ENCODE measurements around the gene NUTM1.

The NUTM1 gene

GRCh38 chr15:34330279-34330678 is 12.8 kb upstream of the NUTM1 start:
- POLR2A ChIA-PET, result interaction anchor here (0.6 kb wide), 1 partner anchor 12 kb away, joined by 3 read pairs; no protein-coding TSS in a partner anchor
- no peak for DNase-seq
- Histone ChIP-seq H3K27me3 (replicated peaks in 2 of 5; ENCODE audit: control insufficient read depth in 4 of 5, insufficient read depth in 5 of 5, low read length in 4 of 5) (no peaks in the 10 kb centered on the region), H3K4me3 (ENCODE audit: control insufficient read depth in 1 of 7, extremely low read depth in 1 of 7, insufficient read depth in 4 of 7, low read depth in 2 of 7, low read length in 6 of 7) (no peak overlapping the region), H3K9me3 (ENCODE audit: control extremely low read depth in 1 of 5, control insufficient read depth in 4 of 5, insufficient read depth in 2 of 5, low read depth in 1 of 5, low read length in 4 of 5) (no peaks in the 10 kb centered on the region), H3K36me3 (ENCODE audit: control insufficient read depth in 4 of 4, insufficient read depth in 4 of 4, low read length in 3 of 4) (peaks cover 0 to 2% (median 0%) of the 10 kb centered on the region in 4 experiments), H3K27ac (ENCODE audit: insufficient read depth in 1 of 2, low read depth in 1 of 2, low read length in 2 of 2, poor library complexity in 1 of 2, severe bottlenecking in 2 of 2) (peak overlapping the region in 1 of 2 experiments; percentile 66), H3K4me1 (ENCODE audit: control extremely low read depth in 1 of 4, control insufficient read depth in 4 of 4, insufficient read depth in 4 of 4, low read length in 3 of 4) (peaks cover 41 to 82% (median 61%) of the 10 kb centered on the region in 4 experiments)
- WGBS (ENCODE audit: insufficient coverage), result no CpG with 5 or more reads among the region's 5 CpGs
- CTCF ChIA-PET, result interaction anchor here (1.1 to 4.4 kb wide), 5 partner anchors 11 to 50 kb away, joined by 3 to 30 read pairs (median 4); no protein-coding TSS in a partner anchor

- WGBS (ENCODE audit: insufficient coverage), result 0% methylated on average over 1 of the region's 2 CpGs
- POLR2A ChIA-PET, result no interaction called here
- Histone ChIP-seq H3K4me1 (ENCODE audit: control extremely low read depth in 1 of 4, control insufficient read depth in 4 of 4, insufficient read depth in 4 of 4, low read length in 3 of 4) (peaks cover 50 to 89% (median 67%) of the 10 kb centered on the region in 4 experiments), H3K27me3 (replicated peaks in 2 of 5; ENCODE audit: control insufficient read depth in 4 of 5, insufficient read depth in 5 of 5, low read length in 4 of 5) (no peaks in the 10 kb centered on the region), H3K9me3 (ENCODE audit: control extremely low read depth in 1 of 5, control insufficient read depth in 4 of 5, insufficient read depth in 2 of 5, low read depth in 1 of 5, low read length in 4 of 5) (no peaks in the 10 kb centered on the region), H3K36me3 (ENCODE audit: control insufficient read depth in 4 of 4, insufficient read depth in 4 of 4, low read length in 3 of 4) (peaks cover 0 to 2% (median 0%) of the 10 kb centered on the region in 4 experiments), H3K27ac (ENCODE audit: insufficient read depth in 1 of 2, low read depth in 1 of 2, low read length in 2 of 2, poor library complexity in 1 of 2, severe bottlenecking in 2 of 2) (peak overlapping the region; percentile 27 to 95), H3K4me3 (ENCODE audit: control insufficient read depth in 1 of 7, extremely low read depth in 1 of 7, insufficient read depth in 4 of 7, low read depth in 2 of 7, low read length in 6 of 7) (peak overlapping the region in 3 of 7 experiments; percentile 6 to 58 (median 37))
- CTCF ChIA-PET, result interaction anchor here (0.6 to 2.3 kb wide), 2 partner anchors 35 kb away, joined by 3 to 6 read pairs; partner anchors contain the start of gene LPCAT4
- peak; percentile 50 to 84 (median 79) for DNase-seq
Measured at GRCh38 chr15:34331809-34332208, 11.3 kb upstream of the NUTM1 start.

- Histone ChIP-seq H3K4me3 (ENCODE audit: control insufficient read depth in 1 of 7, extremely low read depth in 1 of 7, insufficient read depth in 4 of 7, low read depth in 2 of 7, low read length in 6 of 7) (peak overlapping the region in 3 of 7 experiments; percentile 15 to 58 (median 22)), H3K9me3 (ENCODE audit: control extremely low read depth in 1 of 5, control insufficient read depth in 4 of 5, insufficient read depth in 2 of 5, low read depth in 1 of 5, low read length in 4 of 5) (no peaks in the 10 kb centered on the region), H3K4me1 (ENCODE audit: control extremely low read depth in 1 of 4, control insufficient read depth in 4 of 4, insufficient read depth in 4 of 4, low read length in 3 of 4) (peaks cover 50 to 88% (median 69%) of the 10 kb centered on the region in 4 experiments), H3K27me3 (replicated peaks in 2 of 5; ENCODE audit: control insufficient read depth in 4 of 5, insufficient read depth in 5 of 5, low read length in 4 of 5) (no peaks in the 10 kb centered on the region), H3K27ac (ENCODE audit: insufficient read depth in 1 of 2, low read depth in 1 of 2, low read length in 2 of 2, poor library complexity in 1 of 2, severe bottlenecking in 2 of 2) (peak overlapping the region; percentile 27 to 95), H3K36me3 (ENCODE audit: control insufficient read depth in 4 of 4, insufficient read depth in 4 of 4, low read length in 3 of 4) (peaks cover 0 to 2% (median 0%) of the 10 kb centered on the region in 4 experiments)
- 60% methylated on average over 1 of the region's 6 CpGs for WGBS (ENCODE audit: insufficient coverage)
- CTCF ChIA-PET, result interaction anchor here (1.2 to 2.3 kb wide), 2 partner anchors 10 to 34 kb away, joined by 4 to 6 read pairs; partner anchors contain the start of genes LPCAT4, NOP10 and NUTM1
- DNase-seq, result no peak
- POLR2A ChIA-PET, result no interaction called here
Measured at GRCh38 chr15:34332553-34333120, 10.5 kb upstream of the NUTM1 start.

GRCh38 chr15:34334672-34335071 is 8.4 kb upstream of the NUTM1 start:
- H3K27ac ChIP-seq (ENCODE audit: insufficient read depth in 1 of 2, low read depth in 1 of 2, low read length in 2 of 2, poor library complexity in 1 of 2, severe bottlenecking in 2 of 2), result peak overlapping the region; percentile 85 to 95
- DNase-seq, result peak in 1 of 3 donors; percentile 26
- POLR2A ChIA-PET, result no interaction called here
- peaks cover 0 to 10% (median 0%) of the 10 kb centered on the region in 4 experiments for H3K36me3 ChIP-seq (ENCODE audit: control insufficient read depth in 4 of 4, insufficient read depth in 4 of 4, low read length in 3 of 4)
- WGBS (ENCODE audit: insufficient coverage), result no CpG with 5 or more reads among the region's 4 CpGs
- H3K4me3 ChIP-seq (ENCODE audit: control insufficient read depth in 1 of 7, extremely low read depth in 1 of 7, insufficient read depth in 4 of 7, low read depth in 2 of 7, low read length in 6 of 7), result peak overlapping the region in 6 of 7 experiments; percentile 74 to 96 (median 83)
- no peaks in the 10 kb centered on the region for H3K27me3 ChIP-seq (replicated peaks in 2 of 5; ENCODE audit: control insufficient read depth in 4 of 5, insufficient read depth in 5 of 5, low read length in 4 of 5)
- peaks cover 42 to 75% (median 58%) of the 10 kb centered on the region in 4 experiments for H3K4me1 ChIP-seq (ENCODE audit: control extremely low read depth in 1 of 4, control insufficient read depth in 4 of 4, insufficient read depth in 4 of 4, low read length in 3 of 4)
- CTCF ChIA-PET, result interaction anchor here (1.2 kb wide), 2 partner anchors 39 to 50 kb away, joined by 3 to 4 read pairs; no protein-coding TSS in a partner anchor
- H3K9me3 ChIP-seq (ENCODE audit: control extremely low read depth in 1 of 5, control insufficient read depth in 4 of 5, insufficient read depth in 2 of 5, low read depth in 1 of 5, low read length in 4 of 5), result no peaks in the 10 kb centered on the region

- CTCF ChIA-PET, result interaction anchor here (1.2 to 2.8 kb wide), 3 partner anchors 7 to 40 kb away, joined by 3 to 10 read pairs (median 5); no protein-coding TSS in a partner anchor
- Histone ChIP-seq H3K27ac (ENCODE audit: insufficient read depth in 1 of 2, low read depth in 1 of 2, low read length in 2 of 2, poor library complexity in 1 of 2, severe bottlenecking in 2 of 2) (peak overlapping the region; percentile 85 to 95), H3K27me3 (replicated peaks in 2 of 5; ENCODE audit: control insufficient read depth in 4 of 5, insufficient read depth in 5 of 5, low read length in 4 of 5) (no peaks in the 10 kb centered on the region), H3K36me3 (ENCODE audit: control insufficient read depth in 4 of 4, insufficient read depth in 4 of 4, low read length in 3 of 4) (peaks cover 0 to 15% (median 2%) of the 10 kb centered on the region in 4 experiments), H3K4me3 (ENCODE audit: control insufficient read depth in 1 of 7, extremely low read depth in 1 of 7, insufficient read depth in 4 of 7, low read depth in 2 of 7, low read length in 6 of 7) (peak overlapping the region in 6 of 7 experiments; percentile 74 to 96 (median 83)), H3K9me3 (ENCODE audit: control extremely low read depth in 1 of 5, control insufficient read depth in 4 of 5, insufficient read depth in 2 of 5, low read depth in 1 of 5, low read length in 4 of 5) (no peaks in the 10 kb centered on the region), H3K4me1 (ENCODE audit: control extremely low read depth in 1 of 4, control insufficient read depth in 4 of 4, insufficient read depth in 4 of 4, low read length in 3 of 4) (peaks cover 42 to 68% (median 56%) of the 10 kb centered on the region in 4 experiments)
- POLR2A ChIA-PET, result interaction anchor here (0.5 kb wide), 1 partner anchor 50 kb away, joined by 3 read pairs; no protein-coding TSS in a partner anchor
- DNase-seq, result peak; percentile 77 to 85 (median 78)
- WGBS (ENCODE audit: insufficient coverage), result 38% methylated on average over 2 of the region's 3 CpGs
Measured at GRCh38 chr15:34335176-34336032, 7.7 kb upstream of the NUTM1 start.

GRCh38 chr15:34336231-34336990 is 6.7 kb upstream of the NUTM1 start:
- 88% methylated on average over 12 of the region's 16 CpGs for WGBS (ENCODE audit: insufficient coverage)
- peak overlapping the region; percentile 74 to 96 (median 84) for H3K4me3 ChIP-seq (ENCODE audit: control insufficient read depth in 1 of 7, extremely low read depth in 1 of 7, insufficient read depth in 4 of 7, low read depth in 2 of 7, low read length in 6 of 7)
- H3K27ac ChIP-seq (ENCODE audit: insufficient read depth in 1 of 2, low read depth in 1 of 2, low read length in 2 of 2, poor library complexity in 1 of 2, severe bottlenecking in 2 of 2), result peak overlapping the region; percentile 85 to 95
- H3K9me3 ChIP-seq (ENCODE audit: control extremely low read depth in 1 of 5, control insufficient read depth in 4 of 5, insufficient read depth in 2 of 5, low read depth in 1 of 5, low read length in 4 of 5), result no peaks in the 10 kb centered on the region
- no peak for DNase-seq
- no peaks in the 10 kb centered on the region for H3K27me3 ChIP-seq (replicated peaks in 2 of 5; ENCODE audit: control insufficient read depth in 4 of 5, insufficient read depth in 5 of 5, low read length in 4 of 5)
- H3K4me1 ChIP-seq (ENCODE audit: control extremely low read depth in 1 of 4, control insufficient read depth in 4 of 4, insufficient read depth in 4 of 4, low read length in 3 of 4), result peaks cover 40 to 67% (median 51%) of the 10 kb centered on the region in 4 experiments
- H3K36me3 ChIP-seq (ENCODE audit: control insufficient read depth in 4 of 4, insufficient read depth in 4 of 4, low read length in 3 of 4), result peaks cover 0 to 18% (median 5%) of the 10 kb centered on the region in 4 experiments
- POLR2A ChIA-PET, result interaction anchor here (0.6 to 0.7 kb wide), 3 partner anchors 9 to 27 kb away, joined by 3 to 4 read pairs (median 4); no protein-coding TSS in a partner anchor
- CTCF ChIA-PET, result interaction anchor here (1.6 to 2.8 kb wide), 3 partner anchors 8 to 94 kb away, joined by 5 to 10 read pairs (median 5); no protein-coding TSS in a partner anchor

Measured in common myeloid progenitor, CD34-positive (primary cell).